GM12878 (cell line): ENCODE results near the gene GABPA. TPM values are rescaled to one million over a fixed set of nuclear protein-coding genes. Genes with fewer than 3 reads are reported as not detected.
"Not testable (repeated sequence)": the region's sequence is repeated elsewhere in the genome, so short reads cannot be mapped to it uniquely, and the experiment has no call there.

Experiments used
- ATAC-seq: fragments of 200-7000 bp; cut with Tn5 transposase; 3 replicates; pipeline ENCODE4 v1.9.1; 2020; ENCODE audit warnings: mild to moderate bottlenecking, moderate library complexity
- BruUV-seq: library from RNA; stranded (reverse); fragments of 400-500 nt; replicated peaks from 2 replicates; lab custom pipeline; 2021; lab: Mats Ljungman, UMichigan
- CTCF ChIA-PET: fragments of 300-600 bp; sonication (Branson Sonifier 250); formaldehyde crosslinking; extraction: SDS; loops from one replicate; lab custom pipeline; 2021; ENCODE audit warnings: inconsistent platforms; lab: Yijun Ruan, JAX
- POLR2A ChIA-PET: fragments of 350-600 bp; formaldehyde crosslinking; extraction: SDS; loops from one replicate; lab custom pipeline; 2021; ENCODE audit warnings: inconsistent platforms; lab: Charles Lee
- RAD21 ChIA-PET: fragments of 300-600 bp; sonication (Branson Sonifier 250); formaldehyde crosslinking; loops from one replicate; lab custom pipeline; 2023; ENCODE audit warnings: antibody characterized with exemption; ENCODE audit not compliant: unreplicated experiment; lab: Charles Lee
- SMC1A ChIA-PET: fragments of 300-600 bp; sonication (Branson Sonifier 250); formaldehyde crosslinking; loops from one replicate; lab custom pipeline; 2023; ENCODE audit not compliant: unreplicated experiment, uncharacterized antibody; lab: Charles Lee
- DNase-seq: peaks from one replicate; pipeline ENCODE4 v3.0.0-alpha.2; 2011; ENCODE audit warnings: low read depth, low spot score
- FAIRE-seq: peaks from 3 replicates; lab custom pipeline; 2011; peaks lifted over from hg19 to GRCh38; lab: Jason Lieb, UNC
- H2AFZ ChIP-seq: 2 replicates; pipeline ENCODE4 v1.6.0; 2011; ENCODE audit warnings: low read depth, low read length, control low read depth; ENCODE audit not compliant: control insufficient read depth
- H3K27ac ChIP-seq: 2 replicates; pipeline ENCODE4 v1.5.1; 2011; ENCODE audit warnings: control low read depth; ENCODE audit not compliant: control insufficient read depth, insufficient read depth
- H3K27me3 ChIP-seq, 2 experiments: replicated peaks in 1 of 2; 2 replicates each; pipeline versions ENCODE4 v1.6.0 to v1.6.1; 2011; ENCODE audit warnings: low read length in 1 of 2; ENCODE audit not compliant: control insufficient read depth in 2 of 2, insufficient read depth in 2 of 2
- H3K36me3 ChIP-seq, 2 experiments: 2 replicates each; pipeline ENCODE4 v1.5.1; 2011; ENCODE audit warnings: low read length in 1 of 2; ENCODE audit not compliant: control insufficient read depth in 2 of 2, insufficient read depth in 2 of 2
- H3K4me1 ChIP-seq: 2 replicates; pipeline ENCODE4 v1.6.1; 2011; ENCODE audit warnings: mild to moderate bottlenecking, low read length, moderate library complexity, mixed read lengths; ENCODE audit not compliant: control insufficient read depth, insufficient read depth
- H3K4me2 ChIP-seq: 2 replicates; pipeline ENCODE4 v1.6.0; 2011; ENCODE audit warnings: control low read depth; ENCODE audit not compliant: control insufficient read depth, insufficient read depth
- H3K4me3 ChIP-seq: fragments of 200-600 bp; sonication (generic); 2 replicates; pipeline ENCODE4 v1.5.1; 2016
- H3K79me2 ChIP-seq: 2 replicates; pipeline ENCODE4 v1.6.0; 2011; ENCODE audit warnings: low read length; ENCODE audit not compliant: control insufficient read depth, insufficient read depth
- H3K9ac ChIP-seq: 2 replicates; pipeline ENCODE4 v1.8.0; 2011; ENCODE audit warnings: low read length, control low read depth, mixed read lengths; ENCODE audit not compliant: control insufficient read depth, insufficient read depth
- H3K9me3 ChIP-seq: replicated peaks from 3 replicates; pipeline ENCODE4 v1.5.1; 2011; ENCODE audit warnings: mild to moderate bottlenecking, low read length; ENCODE audit not compliant: control insufficient read depth, insufficient read depth
- H4K20me1 ChIP-seq: 2 replicates; pipeline ENCODE4 v1.6.0; 2011; ENCODE audit not compliant: control insufficient read depth, insufficient read depth
- EED ChIP-seq: sonication (generic); IDR thresholded peaks from 2 replicates; pipeline ENCODE4 v1.6.1; 2016; ENCODE audit warnings: antibody characterized with exemption, low read depth
- EZH2 ChIP-seq: IDR thresholded peaks from 2 replicates; pipeline ENCODE4 v1.6.1; 2012; ENCODE audit warnings: low read depth, mild to moderate bottlenecking, control low read depth, inconsistent platforms, low read length, borderline replicate concordance; ENCODE audit not compliant: control insufficient read depth
- POU2F2 ChIP-seq: IDR thresholded peaks from 3 replicates; pipeline ENCODE4 v1.6.1; 2011; ENCODE audit warnings: low read depth, mild to moderate bottlenecking, low read length, borderline replicate concordance
- SREBF2 ChIP-seq: IDR thresholded peaks from 2 replicates; pipeline ENCODE4 v1.6.1; 2012; ENCODE audit warnings: mild to moderate bottlenecking, low read length
- WGBS: methylation state at CpG from one replicate; pipeline ENCODE4 v1.1.6; 2016; ENCODE audit warnings: low lambda C conversion rate; ENCODE audit not compliant: insufficient replicate concordance, insufficient coverage; ENCODE audit errors: missing lambda C conversion rate; 5-methylcytosine and 5-hydroxymethylcytosine counted together
- in situ Hi-C: fragments of 300-500 bp; cut with MboI; formaldehyde crosslinking; loops from 9 replicates; pipeline ENCODE4 v1.14.3; 2018; ENCODE audit warnings: mixed read lengths
- intact Hi-C: fragments of 100-400 bp; cut with micrococcal nuclease; formaldehyde crosslinking; loops from one replicate; pipeline ENCODE4 v1.14.2; 2022; ENCODE audit not compliant: unreplicated experiment
- polyA plus RNA-seq, 11 experiments: library from polyadenylated mRNA; depleted of rRNA in 4 of 11; unstranded in 6 of 11; stranded (reverse) in 5 of 11; fragments of >200 nt; fragmentation: Nextera tagmentation in 4 of 11; fragmentation: Illumina TruSeq in 1 of 11; extraction: Ambion mirVana in 4 of 11; extraction: Trizol in 1 of 11; gene quantifications; 1 replicate in 1 of 11; 2 replicates in 10 of 11; pipeline versions ENCODE4 v1.2.1 to v1.2.3, GENCODE V29; 2011 to 2016; ENCODE audit warnings: inconsistent platforms in 2 of 11, missing spikeins in 2 of 11, low read depth in 1 of 11
- total RNA-seq, 4 experiments: library from RNA; depleted of rRNA in 3 of 4; stranded (reverse); fragments of >200 nt in 3 of 4; fragmentation: Illumina TruSeq in 1 of 4; extraction: Trizol in 1 of 4; gene quantifications; 2 replicates each; pipeline versions ENCODE4 v1.2.1 to v1.2.3, GENCODE V29; 2013 to 2021

Gene GABPA
- total and polyA plus RNA-seq, 10 of the 15 experiments (the other 5 are each of a cell fraction or from before 2014, with no cell fraction given): 7.6 to 25.6 (median 22.9) TPM

DNA sequence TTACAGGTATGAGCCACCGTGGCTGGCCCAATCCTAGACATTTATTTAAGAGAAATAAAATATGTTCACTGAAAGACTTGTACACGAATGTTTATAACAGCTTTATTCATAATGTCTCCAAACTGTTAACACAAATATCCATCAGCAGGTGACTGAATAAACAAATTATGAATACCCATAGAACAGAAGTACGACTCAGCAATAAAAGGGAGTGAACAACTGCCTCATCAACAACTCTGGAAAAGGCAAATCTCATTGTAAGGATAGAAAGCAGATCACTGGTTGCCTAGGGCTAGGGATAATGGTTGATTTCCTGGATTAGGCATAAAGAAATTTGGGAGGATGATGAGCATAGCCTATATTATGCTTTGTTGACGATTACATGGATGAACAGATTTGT lies 41.7 kb downstream of the GABPA start:
- TF ChIP-seq SREBF2: no peak
- no peak for TF ChIP-seq POU2F2
- no peak for TF ChIP-seq EZH2
- no peak for TF ChIP-seq EED
- in situ Hi-C loops (no loop called here), intact Hi-C loops (no loop called here)
- Histone ChIP-seq H3K9me3 (no peaks in the 10 kb centered on the region), H3K4me1 (no peaks in the 10 kb centered on the region), H4K20me1 (no peaks in the 10 kb centered on the region), H3K36me3 (no peaks in the 10 kb centered on the region), H3K79me2 (no peaks in the 10 kb centered on the region), H3K4me2 (no peak overlapping the region), H3K27ac (no peak overlapping the region), H2AFZ (no peak overlapping the region), H3K9ac (no peak overlapping the region), H3K27me3 (no peaks in the 10 kb centered on the region), H3K4me3 (no peak overlapping the region)
- WGBS: 23% methylated on average over 4 of the region's 4 CpGs
- no TSS peak for BruUV-seq
- ChIA-PET RAD21 (no interaction called here), POLR2A (no interaction called here), CTCF (interaction anchor here (1.2 kb wide), 1 partner anchor 26 kb away, joined by 3 read pairs; no protein-coding TSS in a partner anchor), SMC1A (no interaction called here)
- no peak for DNase-seq
- no peak for FAIRE-seq
- no peak for ATAC-seq

DNA sequence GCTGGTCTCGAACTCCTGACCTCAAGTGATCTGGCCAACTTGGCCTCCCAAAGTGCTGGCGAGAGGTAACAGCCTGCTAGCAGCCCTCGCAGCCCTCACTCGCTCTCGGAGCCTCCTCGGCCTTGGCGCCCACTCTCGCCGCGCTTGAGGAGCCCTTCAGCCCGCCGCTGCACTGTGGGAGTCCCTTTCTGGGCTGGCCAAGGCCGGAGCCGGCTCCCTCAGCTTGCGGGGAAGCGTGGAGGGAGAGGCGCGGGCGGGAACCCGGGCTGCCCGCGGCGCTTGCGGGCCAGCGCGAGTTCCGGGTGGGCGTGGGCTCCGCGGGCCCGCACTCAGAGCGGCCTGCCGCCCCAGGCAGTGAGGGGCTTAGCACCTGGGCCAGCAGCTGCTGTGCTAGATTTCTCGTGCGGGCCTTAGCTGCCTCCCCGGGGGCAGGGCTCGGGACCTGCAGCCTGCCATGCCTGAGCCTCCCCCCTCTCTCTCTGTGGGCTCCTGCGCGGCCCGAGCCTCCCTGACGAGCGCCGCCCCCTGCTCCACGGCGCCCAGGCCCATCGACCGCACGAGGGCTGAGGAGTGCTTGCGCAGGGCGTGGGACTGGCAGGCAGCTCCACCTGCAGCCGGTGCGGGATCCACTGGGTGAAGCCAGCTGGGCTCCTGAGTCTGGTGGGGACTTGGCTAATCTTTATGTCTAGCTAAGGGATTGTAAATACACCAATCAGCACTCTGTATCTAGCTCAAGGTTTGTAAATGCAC lies 43.5 kb downstream of the GABPA start:
- BruUV-seq: not testable (repeated sequence)

More for the DNA sequence above, 43.5 kb downstream of the GABPA start:
- SMC1A ChIA-PET, H3K4me2 ChIP-seq, H3K9ac ChIP-seq, H3K36me3 ChIP-seq, ATAC-seq, H3K9me3 ChIP-seq, POLR2A ChIA-PET, H3K27ac ChIP-seq, H3K4me3 ChIP-seq, RAD21 ChIA-PET, H2AFZ ChIP-seq, FAIRE-seq, H3K79me2 ChIP-seq, in situ Hi-C loops, H3K4me1 ChIP-seq, H3K27me3 ChIP-seq, H4K20me1 ChIP-seq, DNase-seq, intact Hi-C loops: not testable (repeated sequence)
- 86% methylated on average over 38 of the region's 52 CpGs for WGBS
- CTCF ChIA-PET: interaction anchor here (0.8 to 1.0 kb wide), 2 partner anchors 21 to 23 kb away, joined by 3 read pairs; no protein-coding TSS in a partner anchor
